IPS DF 6.9 (cell line): ENCODE measurements around the gene CDH24.

ENCODE experiments used
- DNase-seq: peaks from one replicate; pipeline ENCODE4 v3.0.0-alpha.2; 2013; ENCODE audit warnings: low read depth, low spot score
- H3K27ac ChIP-seq: one replicate; pipeline ENCODE4 v1.5.1; 2013; ENCODE audit warnings: low read length, control low read depth
- H3K27me3 ChIP-seq: 2 replicates; pipeline ENCODE4 v1.6.1; 2013; ENCODE audit warnings: mild to moderate bottlenecking, low read length; ENCODE audit not compliant: control insufficient read depth, insufficient read depth
- H3K36me3 ChIP-seq: 2 replicates; pipeline ENCODE4 v1.6.1; 2013; ENCODE audit warnings: low read length; ENCODE audit not compliant: control insufficient read depth, insufficient read depth
- H3K4me1 ChIP-seq: 2 replicates; pipeline ENCODE4 v1.6.1; 2013; ENCODE audit warnings: low read length; ENCODE audit not compliant: control insufficient read depth, insufficient read depth
- H3K4me3 ChIP-seq: 2 replicates; pipeline ENCODE4 v1.5.1; 2013; ENCODE audit warnings: mild to moderate bottlenecking, low read length
- H3K9me3 ChIP-seq: 2 replicates; pipeline ENCODE4 v1.6.1; 2013; ENCODE audit warnings: low read length, inconsistent platforms; ENCODE audit not compliant: control insufficient read depth, insufficient read depth
- WGBS: extraction: QIAGEN DNeasy Blood & Tissue Kit; methylation state at CpG from one replicate; pipeline ENCODE4 v1.1.7; 2013; ENCODE audit warnings: mixed read lengths, missing lambda C conversion rate; ENCODE audit not compliant: insufficient read length, insufficient coverage; 5-methylcytosine and 5-hydroxymethylcytosine counted together

Gene CDH24

DNA sequence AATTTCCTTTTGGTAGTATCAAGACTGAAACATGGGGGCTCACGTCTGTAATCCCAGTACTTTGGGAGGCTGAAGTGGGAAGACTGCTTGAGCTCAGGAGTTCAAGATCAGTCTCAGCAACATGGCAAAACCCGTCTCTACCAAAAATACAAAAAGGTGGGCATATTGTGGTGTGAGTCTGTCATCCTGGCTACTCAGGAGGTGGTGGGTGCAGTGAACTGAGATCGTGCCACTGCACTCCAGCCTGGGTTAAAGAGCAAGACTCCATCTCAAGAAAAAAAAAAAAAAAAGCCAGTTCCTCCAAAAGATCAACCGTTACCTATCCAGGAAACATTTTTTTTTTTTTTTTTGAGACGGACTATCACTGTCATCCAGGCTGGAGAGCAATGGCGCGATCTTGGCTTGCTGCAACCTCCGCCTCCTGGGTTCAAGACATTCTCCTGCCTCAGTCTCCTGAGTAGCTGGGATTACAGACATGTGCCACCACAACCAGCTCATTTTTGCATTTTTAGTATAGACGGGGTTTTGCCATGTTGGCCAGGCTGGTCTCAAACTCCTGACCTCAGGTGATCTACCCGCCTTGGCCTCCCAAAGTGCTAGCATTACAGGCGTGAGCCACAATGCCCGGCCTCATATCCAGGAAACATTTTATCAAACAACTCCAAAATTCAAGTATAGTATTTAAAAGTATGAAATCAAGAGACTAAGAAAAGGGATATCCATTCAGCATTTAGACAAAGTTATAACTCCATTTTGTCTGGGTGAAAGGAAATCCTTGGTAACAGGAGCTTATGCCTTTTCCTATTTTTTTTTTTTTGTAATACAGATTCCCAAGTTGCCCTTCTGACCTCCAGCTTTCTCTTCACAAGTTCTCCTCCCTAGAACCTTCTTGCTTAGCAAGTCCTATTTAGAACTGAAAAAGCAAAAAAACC is 34.2 kb upstream of the CDH24 start:
- Histone ChIP-seq H3K36me3 (peaks cover 6% of the 10 kb centered on the region; the same call in 1 of the 2 replicates), H3K9me3 (no peaks in the 10 kb centered on the region), H3K27me3 (no peaks in the 10 kb centered on the region), H3K27ac (no peak overlapping the region), H3K4me3 (no peak overlapping the region), H3K4me1 (no peaks in the 10 kb centered on the region; the same call in 1 of the 2 replicates)
- DNase-seq, result no peak
- no CpG with 5 or more reads among the region's 12 CpGs for WGBS

DNA sequence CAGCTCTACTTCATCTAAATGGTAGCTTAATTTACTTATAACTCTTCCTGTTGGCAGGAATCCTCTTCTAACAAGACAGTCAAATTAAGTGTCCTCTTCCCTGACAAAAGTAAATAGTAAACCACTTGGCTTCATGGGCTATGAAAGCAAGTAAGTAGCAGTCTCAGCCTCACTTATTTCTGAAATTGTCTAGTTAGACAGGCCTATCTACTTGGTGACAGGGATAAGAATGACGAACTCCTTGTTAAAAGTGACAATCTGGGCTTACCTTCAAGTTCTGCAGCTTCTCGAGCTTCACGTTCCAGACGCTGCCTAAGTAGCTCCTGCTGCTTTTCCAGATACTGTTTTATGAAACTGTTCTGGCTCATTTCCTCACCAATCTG is 32.9 kb upstream of the CDH24 start:
- Histone ChIP-seq H3K27ac (no peak overlapping the region), H3K27me3 (no peaks in the 10 kb centered on the region), H3K4me1 (no peaks in the 10 kb centered on the region), H3K9me3 (no peaks in the 10 kb centered on the region), H3K36me3 (peaks cover 8% of the 10 kb centered on the region; the same call in 1 of the 2 replicates), H3K4me3 (no peak overlapping the region)
- no CpG with 5 or more reads among the region's 4 CpGs for WGBS
- DNase-seq, result no peak

DNA sequence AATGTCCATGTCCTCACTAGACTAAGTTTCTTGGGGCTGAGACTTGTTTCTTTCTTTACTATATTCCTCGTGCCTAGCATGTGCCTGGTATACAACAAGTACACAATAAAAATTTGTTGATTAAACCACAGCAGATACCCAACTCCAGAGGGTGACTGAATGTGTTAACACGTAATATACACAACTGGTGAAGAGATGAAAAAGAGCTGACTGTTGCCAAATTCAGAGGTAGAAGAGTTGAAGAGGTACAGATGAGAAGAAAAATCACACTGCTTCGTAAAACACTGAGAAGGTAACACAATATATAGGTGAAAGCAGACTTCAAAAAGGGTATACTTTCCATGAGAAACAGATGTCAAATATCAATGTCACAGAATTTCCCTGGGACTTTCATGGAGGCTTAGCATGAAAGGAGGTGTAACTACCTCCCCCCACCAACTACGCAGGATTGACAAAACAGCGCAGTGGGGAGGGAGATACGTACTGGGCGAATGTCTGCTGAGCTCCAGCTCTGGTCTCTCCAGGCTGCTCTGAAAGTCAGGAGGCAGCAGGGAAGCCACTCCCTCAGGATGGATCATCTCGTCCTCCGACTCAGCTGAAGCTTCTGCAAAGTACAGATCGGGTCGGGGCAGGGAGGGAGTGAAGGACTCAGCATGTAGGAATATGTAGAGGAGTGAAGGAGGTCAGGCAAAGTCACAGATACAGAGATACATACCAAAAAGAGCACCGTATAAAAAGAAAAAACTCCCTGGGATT is 32.4 kb upstream of the CDH24 start:
- no CpG with 5 or more reads among the region's 12 CpGs for WGBS
- Histone ChIP-seq H3K4me3 (no peak overlapping the region), H3K27me3 (no peaks in the 10 kb centered on the region), H3K36me3 (peaks cover 8% of the 10 kb centered on the region; the same call in 1 of the 2 replicates), H3K9me3 (no peaks in the 10 kb centered on the region), H3K27ac (no peak overlapping the region), H3K4me1 (no peaks in the 10 kb centered on the region)
- no peak for DNase-seq

DNA sequence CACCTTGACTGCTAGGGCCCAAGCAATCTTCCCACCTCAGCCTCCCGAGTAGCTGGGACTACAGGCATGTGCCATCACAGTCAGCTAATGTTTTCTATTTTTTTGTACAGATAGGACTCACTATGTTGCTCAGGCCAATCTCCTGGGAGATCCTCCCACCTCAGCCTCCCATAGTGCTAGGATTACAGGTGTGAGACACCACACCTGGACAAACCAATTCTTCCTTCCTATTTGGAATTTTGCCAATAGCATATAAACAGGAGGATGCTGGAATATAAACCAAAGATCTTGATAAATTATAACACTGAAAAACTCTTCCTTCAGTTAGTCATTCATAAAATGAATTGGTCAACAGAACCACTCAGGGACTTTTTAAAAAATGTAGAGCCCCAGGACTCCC is 29.2 kb upstream of the CDH24 start:
- peaks cover 8% of the 10 kb centered on the region; the same call in 1 of the 2 replicates for H3K36me3 ChIP-seq
- DNase-seq, result no peak
- H3K4me3 ChIP-seq, result no peak overlapping the region
- no peaks in the 10 kb centered on the region for H3K27me3 ChIP-seq
- no peaks in the 10 kb centered on the region for H3K9me3 ChIP-seq
- H3K4me1 ChIP-seq, result no peaks in the 10 kb centered on the region
- no CpG with 5 or more reads among the region's 1 CpG for WGBS
- no peak overlapping the region for H3K27ac ChIP-seq

DNA sequence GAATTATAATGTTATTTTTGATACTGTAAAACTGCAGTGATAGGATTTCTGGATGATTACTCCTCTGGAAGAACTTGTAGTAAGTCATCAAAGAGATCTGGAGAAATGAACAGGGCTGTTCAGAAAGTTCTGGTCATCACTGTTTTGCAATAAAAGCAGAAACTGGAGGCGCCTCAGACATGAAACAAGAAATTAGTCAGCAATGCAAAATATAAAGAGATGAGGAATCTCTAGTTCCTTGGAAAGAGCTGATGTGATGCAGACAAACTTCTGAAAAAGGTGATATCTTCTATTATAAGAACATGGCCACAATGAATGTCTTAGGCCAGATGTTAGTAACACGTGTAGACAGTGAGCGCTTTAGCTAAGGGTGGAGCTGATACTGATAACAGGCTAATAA is 28.1 kb upstream of the CDH24 start:
- Histone ChIP-seq H3K9me3 (no peaks in the 10 kb centered on the region), H3K27ac (no peak overlapping the region), H3K4me3 (no peak overlapping the region), H3K4me1 (no peaks in the 10 kb centered on the region), H3K27me3 (no peaks in the 10 kb centered on the region), H3K36me3 (peaks cover 12% of the 10 kb centered on the region; the same call in 1 of the 2 replicates)
- WGBS, result no CpG with 5 or more reads among the region's 3 CpGs
- DNase-seq, result no peak

DNA sequence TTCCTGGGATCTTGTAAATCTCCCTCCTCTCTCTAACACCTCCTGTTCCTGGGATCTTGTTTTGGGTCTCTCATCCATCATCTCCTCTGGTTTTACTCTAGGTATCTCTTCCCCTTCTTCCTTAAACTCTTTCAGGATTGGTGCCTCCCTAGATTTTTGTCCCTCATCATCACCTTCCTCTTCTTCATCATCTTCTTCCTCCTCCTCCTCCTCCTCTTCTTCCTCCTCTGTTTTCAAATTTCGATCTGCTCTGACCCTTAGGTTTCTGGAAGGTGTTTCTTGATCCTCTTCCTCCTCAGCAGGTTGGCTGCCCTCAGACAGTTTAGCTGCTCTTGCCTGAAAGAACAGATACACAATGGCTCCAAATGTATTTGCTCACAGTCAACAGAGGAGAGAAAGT is 23.2 kb upstream of the CDH24 start:
- Histone ChIP-seq H3K27me3 (no peaks in the 10 kb centered on the region), H3K9me3 (no peaks in the 10 kb centered on the region), H3K4me1 (no peaks in the 10 kb centered on the region), H3K4me3 (no peak overlapping the region), H3K27ac (no peak overlapping the region), H3K36me3 (peaks cover 29% of the 10 kb centered on the region)
- no peak for DNase-seq
- WGBS, result no CpG with 5 or more reads among the region's 1 CpG

DNA sequence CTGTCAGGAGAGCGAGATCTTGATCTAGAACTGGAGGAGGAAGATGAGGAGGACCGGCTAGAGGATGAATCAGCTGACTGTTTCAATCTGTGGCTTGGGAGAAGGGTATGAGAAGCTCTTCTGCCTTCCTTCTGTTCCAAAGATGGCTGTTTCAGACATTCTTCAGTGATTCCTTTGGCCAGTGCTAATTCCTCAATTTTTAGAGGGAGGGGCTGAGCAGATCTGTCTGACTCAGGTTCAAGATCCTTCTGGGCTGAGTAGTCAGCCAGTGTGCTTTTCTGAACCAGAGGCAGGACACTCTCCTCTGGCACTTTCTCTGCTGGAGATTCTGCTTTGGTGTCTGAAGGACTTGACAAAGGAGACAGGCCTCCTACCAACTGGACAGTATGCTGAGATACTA is 22.4 kb upstream of the CDH24 start:
- H3K4me1 ChIP-seq, result no peaks in the 10 kb centered on the region
- WGBS, result no CpG with 5 or more reads among the region's 2 CpGs
- DNase-seq, result no peak
- no peaks in the 10 kb centered on the region for H3K27me3 ChIP-seq
- H3K36me3 ChIP-seq, result peaks cover 31% of the 10 kb centered on the region
- H3K4me3 ChIP-seq, result no peak overlapping the region
- no peaks in the 10 kb centered on the region for H3K9me3 ChIP-seq
- H3K27ac ChIP-seq, result no peak overlapping the region

DNA sequence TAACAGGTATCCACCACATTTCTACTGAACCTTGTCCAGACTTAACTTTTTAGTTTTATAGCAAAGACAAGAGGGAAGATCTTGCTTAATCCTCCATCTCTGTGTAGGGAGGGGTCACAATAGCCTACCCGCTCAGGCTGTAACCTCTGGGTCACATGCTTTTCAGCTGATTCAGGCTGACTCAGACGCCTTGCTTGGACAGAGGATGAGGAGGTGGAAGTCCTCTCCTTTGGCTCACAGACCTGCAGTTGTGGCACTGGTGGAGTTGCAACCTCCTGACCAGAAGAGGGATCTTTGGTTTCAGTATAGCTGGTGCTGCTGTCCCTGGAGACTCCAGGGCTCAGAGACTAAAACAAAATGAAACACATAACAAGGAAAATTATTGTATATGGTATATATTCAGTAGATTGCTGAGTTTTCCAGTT is 21.4 kb upstream of the CDH24 start:
- no peaks in the 10 kb centered on the region for H3K4me1 ChIP-seq

DNA sequence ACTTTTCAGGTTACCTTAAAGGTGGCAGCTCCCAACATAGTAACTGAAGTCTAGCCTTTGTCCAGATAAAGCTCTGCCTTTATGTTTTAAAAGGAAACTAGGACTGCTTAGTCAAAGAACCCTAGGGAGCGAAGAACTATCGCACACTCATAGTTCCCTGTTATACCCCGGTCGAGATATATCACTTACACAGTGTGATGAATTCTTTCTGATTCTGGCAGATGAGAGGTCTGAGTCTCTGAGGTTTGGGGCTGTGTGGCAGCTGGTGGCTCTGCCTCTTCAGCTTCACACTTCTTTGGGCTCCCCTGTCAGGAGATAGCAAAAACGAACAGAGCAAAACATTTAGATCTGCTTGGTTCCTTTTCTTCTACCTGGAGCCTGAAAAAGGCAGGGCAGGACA is 20.6 kb upstream of the CDH24 start:
- Histone ChIP-seq H3K36me3 (peaks cover 31% of the 10 kb centered on the region), H3K27ac (no peak overlapping the region), H3K9me3 (no peaks in the 10 kb centered on the region), H3K4me3 (no peak overlapping the region), H3K27me3 (no peaks in the 10 kb centered on the region), H3K4me1 (no peaks in the 10 kb centered on the region)
- DNase-seq, result no peak
- WGBS, result no CpG with 5 or more reads among the region's 5 CpGs

More for the DNA sequence above, 21.4 kb upstream of the CDH24 start:
- Histone ChIP-seq H3K27ac (no peak overlapping the region), H3K36me3 (peaks cover 31% of the 10 kb centered on the region), H3K27me3 (no peaks in the 10 kb centered on the region), H3K9me3 (no peaks in the 10 kb centered on the region), H3K4me3 (no peak overlapping the region)
- DNase-seq, result no peak
- no CpG with 5 or more reads among the region's 2 CpGs for WGBS

DNA sequence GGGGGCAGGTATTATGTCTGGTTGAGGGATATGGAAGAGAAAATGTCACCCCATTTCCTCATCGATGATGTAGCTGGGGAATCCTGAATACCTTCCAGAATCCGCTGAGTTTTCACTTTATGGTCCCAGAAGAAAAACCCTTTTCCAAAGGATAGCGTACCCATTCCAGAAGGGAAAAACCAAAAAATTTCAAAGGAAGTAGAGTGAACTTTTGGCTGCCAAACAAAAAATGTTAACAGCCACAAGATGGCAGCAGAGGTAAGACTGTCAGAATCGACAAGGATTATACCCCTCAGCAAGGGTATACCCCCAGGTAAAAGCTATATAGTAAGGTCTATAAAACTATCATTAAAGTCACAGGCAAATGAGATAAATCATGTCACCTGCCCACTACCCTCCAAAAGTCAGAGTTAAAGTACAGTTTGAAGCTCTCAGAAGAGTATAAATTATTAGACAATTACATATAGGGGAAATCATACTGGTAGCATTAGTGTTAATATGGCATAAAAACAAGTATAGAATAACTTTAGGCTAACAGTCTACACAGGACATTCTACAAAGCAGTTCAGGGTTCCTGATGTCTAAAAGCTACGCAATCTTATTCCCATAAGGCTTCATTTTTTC is 19.6 kb upstream of the CDH24 start:
- DNase-seq, result no peak
- WGBS, result no CpG with 5 or more reads among the region's 5 CpGs
- peaks cover 31% of the 10 kb centered on the region for H3K36me3 ChIP-seq

More for the DNA sequence above, 19.6 kb upstream of the CDH24 start:
- H3K4me3 ChIP-seq, result no peak overlapping the region
- H3K4me1 ChIP-seq, result 0 out of 2 replicates have a peak, but pooled peaks cover 1% of the 10 kb centered on the region
- H3K27ac ChIP-seq, result no peak overlapping the region
- no peaks in the 10 kb centered on the region for H3K27me3 ChIP-seq
- H3K9me3 ChIP-seq, result no peaks in the 10 kb centered on the region
